Uterus (tissue), 2 donors: ENCODE results near the gene PPFIBP2.

Experiments
- CTCF ChIP-seq, 4 experiments: fragments of 200-600 bp in 2 of 4; fragments of 450-650 bp in 2 of 4; sonication (generic) in 2 of 4; IDR thresholded peaks; one replicate each; pipeline ENCODE4 v1.5.1; 2016 to 2019; ENCODE audit warnings: antibody characterized with exemption in 4 of 4, mild to moderate bottlenecking in 2 of 4, moderate library complexity in 1 of 4
- POLR2A ChIP-seq, 2 donors: fragments of 450-650 bp; IDR thresholded peaks; one replicate each; pipeline ENCODE4 v1.6.1; 2016; ENCODE audit warnings: antibody characterized with exemption in 2 of 2, mild to moderate bottlenecking in 1 of 2, moderate library complexity in 1 of 2

GRCh38 chr11:7675631-7676030 is 161.8 kb downstream of the PPFIBP2 start:
- TF ChIP-seq CTCF (IDR thresholded peaks at IDR 0.05) (no peak), POLR2A (IDR thresholded peaks at IDR 0.05) (no peak)
